Inflammatory macrophage (primary cell): ENCODE results near the gene MAP3K13.

Experiments used
- DNase-seq, 2 donors: peaks; one replicate each; pipeline ENCODE4 v3.0.0-alpha.2; 2020 to 2022

Gene MAP3K13

DNA sequence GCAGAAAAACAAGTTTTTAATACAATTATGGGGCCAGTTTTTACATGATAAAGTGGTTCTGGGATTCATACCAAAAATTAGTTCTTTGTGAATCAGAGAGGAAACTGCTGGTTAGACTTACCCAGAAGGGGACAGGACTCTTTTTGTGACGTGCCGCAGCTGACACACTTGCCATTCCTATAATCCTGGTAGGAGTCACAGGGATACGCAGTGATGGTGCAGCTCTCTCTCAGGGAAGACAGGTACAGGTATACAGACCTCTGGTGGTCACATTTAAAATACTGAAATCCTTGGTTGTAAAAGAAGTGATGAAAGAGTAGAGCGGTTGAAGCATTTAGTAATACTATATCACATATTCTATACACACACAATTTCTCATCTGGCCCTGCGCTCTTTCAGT lies 156.1 kb downstream of the MAP3K13 start:
- DNase-seq: no peak

DNA sequence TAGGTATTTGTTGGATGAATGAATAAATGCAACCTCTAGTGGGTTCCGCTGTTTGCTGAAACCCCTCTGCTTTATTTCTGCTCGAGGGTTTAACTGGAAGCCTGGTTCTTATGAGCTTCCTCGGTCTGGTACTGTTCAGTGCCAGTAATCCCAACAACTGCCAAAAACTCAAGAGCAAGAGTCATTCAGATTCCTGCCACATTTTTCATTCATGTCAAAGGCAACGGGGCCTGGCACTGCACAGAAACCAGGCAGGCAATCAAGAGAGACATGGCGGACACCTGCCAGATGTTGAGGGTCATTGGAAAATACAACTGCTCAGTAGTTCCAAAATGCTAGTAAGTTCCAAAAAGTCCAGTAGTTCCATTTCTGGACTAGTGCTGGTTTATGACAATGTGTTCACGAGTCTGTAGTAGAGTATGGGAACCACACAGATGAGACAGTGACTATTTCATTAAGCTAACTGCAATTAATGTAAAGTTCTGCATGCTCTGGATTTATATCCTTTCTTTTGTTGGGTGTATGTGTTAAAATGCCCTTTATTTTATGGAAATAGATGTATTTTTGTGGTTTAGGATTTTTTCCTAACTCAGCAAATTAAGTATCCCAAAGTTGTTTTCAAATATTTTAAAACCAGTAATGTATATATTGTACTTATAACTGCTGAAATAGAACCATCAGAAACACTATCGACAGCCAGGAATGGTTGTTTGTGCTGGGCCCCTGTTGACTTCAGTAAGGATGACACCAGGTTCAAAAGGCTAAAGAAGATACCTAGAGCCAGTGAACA lies 158.6 kb downstream of the MAP3K13 start:
- no peak for DNase-seq

DNA sequence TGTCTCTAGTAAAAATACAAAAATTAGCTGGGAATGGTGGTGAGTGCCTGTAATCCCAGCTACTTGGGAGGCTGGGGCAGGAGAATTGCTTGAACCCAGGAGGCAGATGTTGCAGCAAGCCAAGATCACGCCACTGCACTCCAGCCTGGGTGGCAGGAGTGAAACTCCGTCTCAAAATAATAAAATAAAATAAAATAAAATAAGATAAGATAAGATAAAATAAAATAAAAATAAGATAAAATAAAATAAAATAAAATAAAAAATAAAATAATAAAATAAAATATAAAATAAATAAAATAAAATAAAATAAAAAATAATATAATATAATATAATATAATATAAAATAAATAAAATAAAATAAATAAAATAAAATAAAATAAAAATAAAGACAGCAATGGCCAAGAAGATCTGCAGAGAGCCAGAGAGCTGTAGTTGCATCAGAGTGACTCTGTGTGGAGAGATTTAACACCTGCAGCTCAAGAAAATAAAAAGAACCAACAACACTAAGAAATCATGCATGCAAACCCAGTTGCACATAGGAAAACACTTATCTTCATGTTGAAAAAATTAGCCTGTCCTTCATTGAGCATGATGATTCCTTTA lies 163.5 kb downstream of the MAP3K13 start:
- no peak for DNase-seq

DNA sequence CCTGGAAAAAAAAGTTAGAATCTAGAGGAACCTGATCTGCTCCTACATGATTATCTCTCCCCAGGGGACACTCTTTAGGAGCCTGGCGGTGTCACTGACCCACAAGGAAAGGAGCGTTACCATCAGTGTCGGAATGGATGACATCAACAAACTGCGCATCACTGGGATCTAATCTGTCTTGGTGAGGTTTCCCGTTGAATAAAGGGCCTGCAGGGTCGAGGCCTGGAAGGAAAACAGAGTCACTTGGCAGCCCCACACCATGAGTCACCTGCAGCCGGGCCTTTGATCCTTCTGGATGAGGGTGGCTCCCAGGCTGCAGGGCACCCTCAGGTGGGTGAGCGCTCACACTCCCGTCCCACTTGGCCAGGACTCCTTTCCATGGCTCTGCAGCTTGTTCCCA lies 164.4 kb downstream of the MAP3K13 start:
- DNase-seq: no peak

DNA sequence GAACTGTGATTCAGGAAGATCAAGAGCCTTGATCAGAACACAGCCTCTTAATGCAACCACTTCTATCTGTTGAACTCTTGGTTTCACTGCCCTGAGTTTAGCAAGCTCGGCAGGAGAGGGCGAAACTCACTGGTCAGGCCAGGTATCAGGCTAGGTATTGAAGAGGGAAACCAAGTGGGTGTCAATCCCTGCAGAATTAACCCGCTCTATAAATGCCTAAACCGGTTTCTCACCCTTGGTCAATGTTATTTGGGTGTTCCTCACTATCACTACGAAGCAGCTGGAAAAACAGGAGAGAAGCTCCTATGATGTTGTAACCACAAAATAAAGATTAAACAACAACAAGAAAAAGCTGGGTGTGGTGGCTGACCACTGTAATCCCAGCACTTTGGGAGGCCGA lies 165.6 kb downstream of the MAP3K13 start:
- DNase-seq: no peak

DNA sequence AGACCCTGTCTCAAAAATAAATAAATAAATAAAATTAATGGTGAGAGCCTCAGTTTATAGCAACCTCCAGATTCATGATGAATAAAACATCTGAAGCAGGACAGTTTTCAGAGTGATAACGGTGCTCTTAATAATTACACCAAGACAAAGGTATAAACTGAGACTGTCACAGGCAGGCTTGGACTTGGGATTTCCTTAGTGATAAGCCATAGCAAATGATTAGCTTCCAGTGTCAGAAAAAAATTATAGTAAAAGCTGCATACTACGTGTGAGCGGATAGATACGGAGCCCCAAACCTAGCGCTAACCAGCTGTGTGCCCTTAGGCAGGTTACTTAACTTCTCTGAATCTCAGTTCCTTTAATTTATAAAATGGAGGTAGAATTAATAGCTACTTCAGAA lies 167.9 kb downstream of the MAP3K13 start:
- DNase-seq: no peak

- DNase-seq: no peak
Measured at GRCh38 chr3:185532901-185533300, 170.0 kb downstream of the MAP3K13 start.

GRCh38 chr3:185534511-185534910 lies 171.6 kb downstream of the MAP3K13 start:
- DNase-seq: no peak

DNA sequence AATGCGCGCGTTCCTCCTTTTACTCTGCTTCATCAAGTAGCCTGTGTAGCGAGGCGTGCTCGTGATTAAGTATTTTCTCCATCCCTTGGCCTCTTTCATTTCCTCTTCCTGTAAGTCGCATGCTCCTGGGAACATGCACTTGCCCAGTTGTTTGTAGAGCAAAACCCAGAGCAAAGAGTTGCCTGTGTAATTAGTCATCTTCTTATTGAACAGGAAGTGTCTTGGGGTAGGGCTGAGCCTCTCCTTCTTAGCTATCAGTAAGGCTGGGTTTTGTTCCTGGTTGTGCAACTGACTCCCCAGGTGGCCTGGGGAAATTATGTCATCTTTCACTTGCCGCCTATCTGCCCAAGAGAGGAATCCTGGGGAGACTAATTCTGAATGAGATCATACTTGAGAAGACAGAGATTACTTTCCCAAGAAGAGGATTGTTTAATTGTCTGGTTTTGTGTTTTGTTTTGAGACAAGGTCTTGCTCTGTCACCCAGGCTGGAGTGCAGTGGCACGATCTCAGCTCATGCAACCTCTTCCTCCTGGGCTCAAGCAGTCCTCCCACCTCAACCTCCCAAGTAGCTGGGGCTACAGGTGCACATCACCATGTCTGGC lies 174.5 kb downstream of the MAP3K13 start:
- DNase-seq: peak; percentile 88 to 91
